ENCODE data around the gene UBE2J2. TPM values are rescaled to one million over a fixed set of nuclear protein-coding genes. Genes with fewer than 3 reads are reported as not detected.

Gene UBE2J2
- total and polyA plus RNA-seq, 2 of the 4 experiments (the other 2 are of a cell fraction): 20.6 to 67.5 TPM

DNA sequence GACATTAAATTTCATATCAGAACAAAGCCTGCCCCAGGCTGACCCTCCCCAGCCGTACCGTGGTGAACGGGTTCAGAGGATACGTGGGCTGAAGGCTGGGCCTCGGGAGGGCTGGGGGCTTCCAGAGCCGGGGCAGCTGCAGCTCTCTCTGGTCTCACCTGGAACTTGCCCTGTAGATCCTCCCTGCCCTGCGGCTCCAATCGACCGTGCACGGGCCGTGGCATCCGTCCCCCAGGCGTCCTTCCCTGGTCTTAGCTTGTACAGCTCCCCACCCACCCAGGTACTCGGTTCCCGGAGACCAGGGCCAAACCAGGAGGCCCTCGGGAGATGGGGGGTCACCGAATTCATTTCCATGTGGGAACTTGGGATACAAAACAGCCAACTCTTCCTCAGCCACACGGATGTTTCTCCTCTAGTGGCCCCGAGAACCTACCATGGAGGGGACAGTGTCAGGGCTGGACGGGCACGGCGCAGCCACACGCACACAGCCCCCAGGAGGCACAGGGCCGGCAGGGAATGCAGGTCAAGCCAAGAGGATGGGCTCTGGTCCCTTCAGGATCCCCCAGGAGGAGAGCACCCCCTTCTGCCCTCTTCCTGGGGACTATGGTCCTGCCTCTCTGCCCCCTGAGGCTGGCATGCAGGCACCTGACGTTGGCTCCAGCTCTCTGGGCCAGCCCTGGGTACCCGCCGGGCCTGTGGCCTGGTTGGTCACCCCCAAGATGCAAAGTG is 38.5 kb downstream of the UBE2J2 start:
- H3K14ac ChIP-seq (replicated peaks; ENCODE audit: low read depth, low read length): no peak overlapping the region
- H2AK5ac ChIP-seq (ENCODE audit: low read depth, low read length): no peak overlapping the region
- H4K20me1 ChIP-seq (ENCODE audit: insufficient read depth, low read length): no peaks in the 10 kb centered on the region; the same call in 1 of the 2 replicates
- WGBS, 2 experiments (ENCODE audit: extremely low coverage in 2 of 2, insufficient read length in 1 of 2): 90% methylated on average over 10 of the region's 27 CpGs; no CpG with 5 or more reads in 1 of the 2 experiments
- H3K36me3 ChIP-seq (ENCODE audit: control insufficient read depth, insufficient read depth, low read length): peaks cover 2% of the 10 kb centered on the region
- peaks cover 7 to 48% of the 10 kb centered on the region in 2 experiments; a peak in 3 of 4 replicates for H3K79me1 ChIP-seq (ENCODE audit: low read depth in 1 of 2, low read length in 2 of 2)
- TF ChIP-seq BHLHE40 (IDR thresholded peaks at IDR 0.05; ENCODE audit: low read depth, low read length): no peak
- peaks cover 21% of the 10 kb centered on the region for H3K4me1 ChIP-seq (ENCODE audit: control insufficient read depth, insufficient read depth, low read length)
- intact Hi-C loops (cut with micrococcal nuclease): no loop called here
- H2BK15ac ChIP-seq (ENCODE audit: low read depth, low read length): no peak overlapping the region
- no peak for ATAC-seq (ENCODE audit: low read depth)
- dilution Hi-C loops (cut with HindIII; ENCODE audit: low sequenced_read_pairs, unreplicated experiment): no loop called here
- no TSS peak for BruUV-seq (replicated peaks)
- no peak overlapping the region for H2BK120ac ChIP-seq (ENCODE audit: low read depth, low read length)
- H3K56ac ChIP-seq (ENCODE audit: extremely low read depth, insufficient read depth, low read length): no peak overlapping the region
- peaks cover under 1% of the 10 kb centered on the region; the same call in 1 of the 2 replicates for H3K9me1 ChIP-seq (ENCODE audit: insufficient read depth, low read length)
- ChIA-PET CTCF (no interaction called here), POLR2A (ENCODE audit: unreplicated experiment) (no interaction called here)
- no peak overlapping the region for H2AFZ ChIP-seq (replicated peaks; ENCODE audit: low read length, poor library complexity)
- no peak for DNase-seq
- H2BK20ac ChIP-seq (ENCODE audit: low read depth, low read length): no peak overlapping the region
- H3K4ac ChIP-seq (ENCODE audit: low read depth, low read length): no peak overlapping the region
- H4K5ac ChIP-seq (ENCODE audit: low read depth, low read length): no peak overlapping the region
- H3K9ac ChIP-seq (ENCODE audit: low read depth, low read length): no peak overlapping the region
- H2BK5ac ChIP-seq (ENCODE audit: low read depth, low read length, poor library complexity, severe bottlenecking): no peak overlapping the region
- no peak overlapping the region for H4K8ac ChIP-seq (ENCODE audit: low read depth in 2 of 2, low read length in 2 of 2)
- no peak overlapping the region for H3K4me3 ChIP-seq (ENCODE audit: insufficient read depth, low read depth, low read length)
- H3K4me2 ChIP-seq (ENCODE audit: low read depth, low read length): no peak overlapping the region
- in situ Hi-C loops (cut with MboI; ENCODE audit: low sequenced_read_pairs): no loop called here
- peak overlapping the region; percentile 45 for H2AK9ac ChIP-seq (replicated peaks; ENCODE audit: low read depth, low read length, poor library complexity)
- H4K91ac ChIP-seq (ENCODE audit: insufficient read depth, low read depth, low read length): no peak overlapping the region
- peaks cover 3% of the 10 kb centered on the region for H3K9me3 ChIP-seq (ENCODE audit: control insufficient read depth, insufficient read depth, low read length)
- H3K23ac ChIP-seq (ENCODE audit: low read depth, low read length): no peak overlapping the region
- H3K27me3 ChIP-seq (ENCODE audit: control insufficient read depth, insufficient read depth, low read length): no peaks in the 10 kb centered on the region
- H3K18ac ChIP-seq (ENCODE audit: low read depth, low read length): no peak overlapping the region
- no peak overlapping the region for H3K27ac ChIP-seq (ENCODE audit: insufficient read depth, low read length)

Measured in IMR-90 (cell line).